Activated CD8-positive, alpha-beta T cell treated with anti-CD3 and anti-CD28 coated beads, Interleukin-2, amount 10 ng/mL, durations not matched to agents 7 days and 5 days (primary cell): ENCODE results near the gene ITPKA. TPM values are rescaled to one million over a fixed set of nuclear protein-coding genes. Genes with fewer than 3 reads are reported as not detected.
"Not testable (repeated sequence)": the region's sequence is repeated elsewhere in the genome, so short reads cannot be mapped to it uniquely, and the experiment has no call there.

ENCODE experiments used
- ATAC-seq: fragments of 150-1000 bp; cut with Tn5 transposase; one replicate; pipeline ENCODE4 v1.10.0; 2021; ENCODE audit warnings: moderate library complexity
- CTCF ChIA-PET: fragments of 350-600 bp; sonication (Branson Sonifier 250); formaldehyde crosslinking; loops from one replicate; lab custom pipeline; 2021; ENCODE audit warnings: antibody characterized with exemption; lab: Charles Lee
- POLR2A ChIA-PET: fragments of 350-600 bp; sonication (Branson Sonifier 250); formaldehyde crosslinking; loops from one replicate; lab custom pipeline; 2021; ENCODE audit warnings: antibody characterized with exemption; lab: Charles Lee
- DNase-seq: peaks from one replicate; pipeline ENCODE4 v3.0.0-alpha.2; 2020
- H3K27ac Mint-ChIP-seq: one replicate; pipeline ENCODE4 v1.8.0; 2021; ENCODE audit warnings: mild to moderate bottlenecking, mixed read lengths
- H3K27me3 Mint-ChIP-seq: one replicate; pipeline ENCODE4 v1.8.0; 2021; ENCODE audit warnings: low read depth, mixed read lengths
- H3K36me3 Mint-ChIP-seq: one replicate; pipeline ENCODE4 v1.8.0; 2021; ENCODE audit warnings: low read depth, mixed read lengths
- H3K4me1 Mint-ChIP-seq: one replicate; pipeline ENCODE4 v1.8.0; 2021; ENCODE audit warnings: low read depth, mixed read lengths
- H3K4me3 Mint-ChIP-seq: one replicate; pipeline ENCODE4 v1.8.0; 2021; ENCODE audit warnings: mild to moderate bottlenecking, mixed read lengths
- H3K9me3 Mint-ChIP-seq: one replicate; pipeline ENCODE4 v1.8.0; 2022; ENCODE audit warnings: mixed read lengths; ENCODE audit not compliant: insufficient read depth
- total RNA-seq, 2 experiments: library from RNA; stranded (reverse); gene quantifications; one replicate each; pipeline ENCODE4 v1.2.3, GENCODE V29; 2021

Gene ITPKA
- under 1 TPM; 0.24 to 0.29 TPM for total RNA-seq

DNA sequence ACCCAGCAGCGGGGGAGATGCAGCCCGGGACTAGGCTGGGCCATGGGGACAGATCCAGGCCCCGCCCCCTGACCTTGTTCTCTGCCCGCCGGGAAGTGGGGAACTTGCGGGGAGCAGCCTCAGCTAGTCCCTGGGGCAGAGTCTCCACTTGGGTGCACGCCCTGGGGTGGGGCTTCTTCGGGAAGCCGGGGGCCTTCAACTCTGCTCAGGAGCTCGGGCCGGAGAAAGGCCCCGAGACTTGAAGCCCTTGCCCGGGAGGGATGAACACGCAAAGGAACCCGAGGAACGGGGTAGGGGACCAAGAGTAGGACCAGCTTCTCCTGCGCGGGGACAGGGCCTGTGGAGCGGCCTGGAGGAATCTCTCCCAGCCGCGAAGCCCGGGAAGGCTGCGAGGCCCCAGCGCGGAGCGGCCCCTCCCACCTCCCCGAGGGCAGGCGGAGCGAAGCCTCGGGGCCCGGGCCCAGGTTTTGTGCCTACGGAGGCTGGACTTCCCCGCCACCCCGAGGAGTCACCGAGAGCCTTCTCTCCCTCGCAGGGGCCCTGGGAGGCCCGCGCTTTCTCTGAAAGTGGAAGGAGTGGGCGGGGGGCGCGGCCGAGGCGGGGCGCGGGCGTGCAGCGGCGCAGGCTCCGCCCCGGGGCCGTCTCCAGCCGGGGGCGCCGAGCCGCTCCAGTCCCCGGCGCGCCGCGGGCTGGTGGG, at the start of gene ITPKA:
Gene ITPKA, plus strand, starts transcription at position 670 of the 697 bp plus-strand sequence. CDS start 54 bp downstream, outside the sequence.
- Mint-ChIP-seq H3K4me3 (peak within 1 kb of the TSS; percentile 70), H3K9me3 (no peaks in the 10 kb centered on the region), H3K27me3 (peaks cover 41% of the 10 kb centered on the region), H3K27ac (no peak within 1 kb of the TSS), H3K36me3 (no peaks in the 10 kb centered on the region), H3K4me1 (peaks cover 38% of the 10 kb centered on the region)
- ATAC-seq (peak; percentile 73), DNase-seq (peak; percentile 64)
- ChIA-PET CTCF (interaction anchor here (1.0 to 2.5 kb wide), 3 partner anchors 10 to 27 kb away, joined by 4 to 14 read pairs (median 4); no protein-coding TSS in a partner anchor), POLR2A (interaction anchor here (0.6 to 0.9 kb wide), 5 partner anchors 10 to 395 kb away, joined by 3 read pairs; no protein-coding TSS in a partner anchor)

DNA sequence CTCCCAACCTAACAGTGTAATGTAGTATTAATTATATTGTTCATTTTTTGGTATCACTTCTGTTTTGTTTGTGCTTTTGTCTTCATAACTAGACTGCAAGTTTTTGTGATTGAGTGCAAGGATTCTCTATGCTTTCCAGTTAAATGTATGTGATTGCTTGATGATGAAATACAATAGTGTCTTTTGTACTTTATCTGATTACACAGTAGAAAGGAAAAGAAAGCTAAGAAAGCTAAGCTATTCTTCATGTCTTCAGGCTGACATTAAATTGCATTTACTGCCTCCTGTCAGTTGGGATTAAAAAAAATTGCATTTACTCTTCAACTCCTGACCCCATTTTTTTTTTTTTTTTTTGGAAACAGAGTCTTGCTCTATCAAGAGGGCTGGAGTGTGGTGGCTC, 48.3 kb upstream of the ITPKA start:
- no peaks in the 10 kb centered on the region for H3K27me3 Mint-ChIP-seq
- ATAC-seq (no peak), DNase-seq (no peak)
- H3K4me3 Mint-ChIP-seq: no peak overlapping the region
- POLR2A ChIA-PET: no interaction called here
- peaks cover 19% of the 10 kb centered on the region for H3K4me1 Mint-ChIP-seq
- H3K9me3 Mint-ChIP-seq: no peaks in the 10 kb centered on the region
- H3K27ac Mint-ChIP-seq: peak overlapping the region; percentile 28
- peaks cover 15% of the 10 kb centered on the region for H3K36me3 Mint-ChIP-seq
- CTCF ChIA-PET: interaction anchor here (1.1 to 1.4 kb wide), 2 partner anchors 21 to 22 kb away, joined by 3 to 8 read pairs; no protein-coding TSS in a partner anchor

DNA sequence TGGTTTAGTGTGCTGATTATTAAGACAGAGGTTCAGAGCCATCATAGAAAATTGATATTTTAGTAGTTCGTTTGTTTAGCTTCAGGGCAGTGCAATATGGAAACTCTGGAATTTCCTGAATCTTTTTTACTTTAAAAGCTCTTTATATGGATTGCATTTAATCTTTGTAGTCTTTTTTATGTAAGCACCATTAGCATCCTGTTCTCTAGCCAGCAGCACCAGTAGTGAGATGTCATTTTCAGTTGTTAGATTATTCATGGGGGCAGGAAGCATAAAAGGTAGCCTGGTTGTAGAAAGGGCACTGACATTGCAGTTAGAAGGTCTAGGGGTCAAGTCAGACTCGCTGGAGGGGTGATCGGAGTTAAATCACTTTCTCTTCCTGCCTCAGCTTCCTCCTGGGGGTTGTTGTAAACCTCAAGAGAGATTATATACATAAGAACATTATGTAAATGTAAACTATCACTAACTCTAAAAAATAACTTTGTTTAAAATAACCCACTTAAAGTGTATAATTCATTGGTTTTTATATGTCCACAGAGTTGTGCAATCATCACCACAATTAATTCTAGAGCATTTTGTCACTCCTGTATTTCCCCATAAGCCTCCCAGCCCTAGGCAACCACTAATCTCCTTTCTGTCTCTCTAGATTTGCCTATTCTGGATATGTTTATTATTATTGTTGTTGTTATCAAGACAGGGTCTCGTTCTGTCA, 31.4 kb upstream of the ITPKA start:
- peaks cover 23% of the 10 kb centered on the region for H3K36me3 Mint-ChIP-seq
- H3K27ac Mint-ChIP-seq: no peak overlapping the region
- peaks cover 5% of the 10 kb centered on the region for H3K4me1 Mint-ChIP-seq
- H3K4me3 Mint-ChIP-seq: no peak overlapping the region
- ChIA-PET POLR2A (no interaction called here), CTCF (interaction anchor here (1.7 kb wide), 1 partner anchor 141 kb away, joined by 3 read pairs; no protein-coding TSS in a partner anchor)
- no peak for DNase-seq
- no peaks in the 10 kb centered on the region for H3K9me3 Mint-ChIP-seq
- ATAC-seq: no peak
- H3K27me3 Mint-ChIP-seq: no peaks in the 10 kb centered on the region

DNA sequence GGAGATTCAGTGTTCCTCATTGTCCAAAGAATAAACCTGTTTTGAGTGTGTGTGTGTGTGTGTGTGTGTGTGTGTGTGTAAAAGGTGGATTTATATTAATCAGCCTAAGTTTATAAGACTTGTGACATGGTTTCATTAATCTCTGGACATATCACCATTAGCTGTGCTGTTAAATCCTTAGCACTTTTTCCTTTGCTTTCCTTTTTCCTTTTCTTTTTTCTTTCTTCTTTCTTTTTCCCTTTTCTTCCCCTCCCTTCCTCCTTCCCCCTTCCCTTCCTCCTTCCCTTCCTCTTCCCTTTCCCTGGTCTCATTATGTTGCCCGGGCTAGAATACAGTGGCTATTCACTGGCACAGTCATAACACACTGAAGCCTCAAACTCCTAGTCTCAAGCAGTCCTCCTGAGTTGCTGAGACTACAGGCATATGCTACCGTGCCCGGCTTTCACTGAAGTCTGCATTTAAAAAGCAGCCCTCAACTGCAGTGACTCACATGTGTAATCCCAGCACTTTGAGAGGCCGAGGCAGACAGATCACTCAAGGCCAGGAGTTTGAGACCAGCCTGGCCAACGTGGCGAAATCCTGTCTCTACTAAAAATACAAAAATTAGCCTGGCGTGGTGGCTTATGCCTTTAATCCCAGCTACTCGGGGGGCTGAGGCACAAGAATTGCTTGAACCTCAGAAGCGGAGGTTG, 28.6 kb upstream of the ITPKA start:
- Mint-ChIP-seq H3K27ac (no peak overlapping the region), H3K27me3 (no peaks in the 10 kb centered on the region), H3K9me3 (no peaks in the 10 kb centered on the region), H3K4me3 (no peak overlapping the region), H3K4me1 (peaks cover 5% of the 10 kb centered on the region), H3K36me3 (peaks cover 24% of the 10 kb centered on the region)
- ATAC-seq (no peak), DNase-seq (no peak)
- ChIA-PET POLR2A (interaction anchor here (0.6 kb wide), 2 partner anchors 232 to 1356 kb away, joined by 3 read pairs; no protein-coding TSS in a partner anchor), CTCF (interaction anchor here (0.6 to 3.9 kb wide), 43 partner anchors 8 to 524 kb away, joined by 3 to 47 read pairs (median 5); partner anchors contain the start of genes ITPKA, MAPKBP1, MGA and RPAP1)

DNA sequence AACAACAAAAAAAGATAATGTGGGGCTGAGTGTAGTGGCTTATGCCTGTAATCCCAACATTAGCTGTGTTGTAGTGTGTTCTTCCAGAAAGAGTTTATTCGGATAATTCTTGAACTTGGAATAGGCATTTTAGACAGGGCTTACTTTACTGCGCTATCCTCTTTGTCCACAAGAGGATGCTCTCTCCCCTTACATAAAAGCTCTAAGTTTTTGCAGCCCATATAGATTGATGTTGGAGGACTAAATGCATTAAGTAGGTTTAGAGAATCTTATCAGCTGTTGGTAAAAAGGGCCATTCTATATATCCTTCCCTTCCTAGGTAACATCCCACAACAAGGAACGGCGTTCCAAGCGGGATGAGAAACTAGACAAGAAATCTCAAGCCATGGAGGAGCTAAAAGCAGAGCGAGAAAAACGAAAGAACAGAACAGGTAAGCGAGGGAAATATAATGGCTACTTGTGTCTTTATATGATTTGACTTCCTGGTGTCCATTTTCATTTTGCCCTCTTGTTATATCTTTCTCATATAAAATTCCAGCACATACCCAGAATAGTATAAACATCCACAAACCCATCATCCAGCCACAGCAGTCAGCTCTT, 27.8 kb upstream of the ITPKA start:
- Mint-ChIP-seq H3K27ac (no peak overlapping the region), H3K4me1 (peaks cover 5% of the 10 kb centered on the region), H3K4me3 (no peak overlapping the region), H3K9me3 (no peaks in the 10 kb centered on the region), H3K27me3 (no peaks in the 10 kb centered on the region), H3K36me3 (peaks cover 30% of the 10 kb centered on the region)
- ATAC-seq (peak; percentile 53), DNase-seq (peak; percentile 46)
- POLR2A ChIA-PET: interaction anchor here (0.6 kb wide), 1 partner anchor 22 kb away, joined by 3 read pairs; no protein-coding TSS in a partner anchor
- CTCF ChIA-PET: interaction anchor here (0.6 to 3.9 kb wide), 51 partner anchors 9 to 861 kb away, joined by 3 to 47 read pairs (median 5); partner anchors contain the start of genes ITPKA, MAPKBP1, MGA and RPAP1

DNA sequence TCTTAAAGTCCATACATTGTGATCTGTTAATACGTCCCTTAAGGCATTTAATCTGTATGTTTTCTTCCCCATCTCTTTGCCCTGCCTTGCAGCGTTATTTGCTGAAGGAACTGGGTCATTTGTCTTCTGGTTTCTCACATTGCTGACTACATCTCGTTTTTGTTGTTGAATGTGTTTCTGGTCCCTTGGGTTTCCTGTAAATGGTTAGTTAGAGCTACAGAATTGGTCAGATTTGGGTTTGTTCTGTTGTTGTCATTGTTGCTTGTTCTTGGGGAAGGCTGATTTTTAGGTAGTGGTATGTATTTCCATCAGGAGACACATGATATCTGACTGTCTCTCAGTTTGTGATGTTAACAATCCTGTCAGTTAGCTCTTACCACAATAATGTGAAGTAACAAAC, 27.0 kb upstream of the ITPKA start:
- H3K36me3 Mint-ChIP-seq: peaks cover 36% of the 10 kb centered on the region
- ATAC-seq (no peak), DNase-seq (no peak)
- no peaks in the 10 kb centered on the region for H3K27me3 Mint-ChIP-seq
- H3K4me1 Mint-ChIP-seq: peaks cover 5% of the 10 kb centered on the region
- no peaks in the 10 kb centered on the region for H3K9me3 Mint-ChIP-seq
- H3K27ac Mint-ChIP-seq: no peak overlapping the region
- no peak overlapping the region for H3K4me3 Mint-ChIP-seq
- CTCF ChIA-PET: interaction anchor here (0.6 to 3.9 kb wide), 37 partner anchors 10 to 862 kb away, joined by 3 to 47 read pairs (median 6); partner anchors contain the start of genes ITPKA, MAPKBP1 and MGA
- POLR2A ChIA-PET: no interaction called here

DNA sequence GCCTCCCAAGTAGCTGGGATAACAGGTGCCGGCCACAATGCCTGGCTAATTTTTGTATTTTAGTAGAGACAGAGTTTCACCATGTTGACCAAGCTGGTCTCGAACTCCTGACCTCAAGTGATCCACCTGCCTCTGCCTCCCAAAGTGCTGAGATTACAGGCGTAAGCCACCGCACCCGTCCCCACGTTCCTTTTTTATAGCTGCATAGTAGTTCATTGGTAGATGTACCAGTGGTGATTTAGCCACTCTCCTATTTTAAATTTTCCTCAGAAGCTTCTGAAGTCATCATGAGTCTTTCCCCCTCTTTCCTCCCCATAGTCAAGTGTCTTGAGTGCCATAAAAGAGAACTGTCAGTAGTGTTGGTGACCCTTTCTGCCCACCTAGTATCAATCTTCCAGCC, 24.0 kb upstream of the ITPKA start:
- DNase-seq, ATAC-seq, H3K4me1 Mint-ChIP-seq, H3K27ac Mint-ChIP-seq, H3K9me3 Mint-ChIP-seq, POLR2A ChIA-PET, H3K27me3 Mint-ChIP-seq, H3K4me3 Mint-ChIP-seq: not testable (repeated sequence)
- H3K36me3 Mint-ChIP-seq: peaks cover 42% of the 10 kb centered on the region
- CTCF ChIA-PET: interaction anchor here (1.4 kb wide), 1 partner anchor 9 kb away, joined by 4 read pairs; no protein-coding TSS in a partner anchor

DNA sequence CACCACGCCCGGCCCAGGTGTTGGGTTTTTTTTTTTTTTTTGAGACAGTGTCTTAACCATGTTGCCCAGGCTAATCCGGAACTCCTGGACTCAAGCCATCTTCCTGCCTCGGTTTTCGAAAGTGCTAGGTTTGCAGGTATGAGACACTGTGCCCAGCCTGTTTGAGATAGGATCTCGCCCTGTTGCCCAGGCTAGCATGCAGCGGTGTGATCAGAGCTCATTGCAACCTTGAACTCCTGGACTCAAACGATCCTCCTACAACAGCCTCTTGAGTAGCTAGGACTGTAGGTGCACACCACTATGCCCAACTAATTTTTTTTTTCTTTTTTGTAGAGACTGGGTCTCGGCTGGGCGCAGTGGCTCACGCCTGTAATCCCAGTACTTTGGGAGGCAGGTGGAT, 20.3 kb upstream of the ITPKA start:
- H3K9me3 Mint-ChIP-seq: no peaks in the 10 kb centered on the region
- H3K36me3 Mint-ChIP-seq: peaks cover 54% of the 10 kb centered on the region
- ATAC-seq (no peak), DNase-seq (no peak)
- H3K27me3 Mint-ChIP-seq: no peaks in the 10 kb centered on the region
- CTCF ChIA-PET: no interaction called here
- H3K4me3 Mint-ChIP-seq: no peak overlapping the region
- POLR2A ChIA-PET: no interaction called here
- no peak overlapping the region for H3K27ac Mint-ChIP-seq
- H3K4me1 Mint-ChIP-seq: no peaks in the 10 kb centered on the region

DNA sequence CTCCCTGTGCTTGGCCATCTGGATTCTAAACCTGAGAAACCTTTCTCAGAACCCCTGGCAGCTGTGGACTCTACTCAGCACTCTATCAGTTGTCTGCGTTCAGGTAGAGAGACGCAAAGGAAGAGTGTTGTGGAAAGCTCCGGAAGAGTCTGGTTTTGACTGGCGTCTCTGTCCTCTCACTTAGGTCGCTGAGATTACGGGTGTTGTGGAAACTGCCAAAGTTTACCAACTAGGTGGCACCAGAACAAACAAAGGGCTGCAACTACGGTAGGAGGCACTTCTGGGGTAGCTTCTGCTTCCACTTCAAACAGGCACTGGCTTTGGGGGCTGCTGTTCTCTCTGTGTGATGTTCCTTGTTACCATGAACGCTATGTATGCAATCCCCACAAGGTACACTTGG, 19.2 kb upstream of the ITPKA start:
- H3K27ac Mint-ChIP-seq: no peak overlapping the region
- no peaks in the 10 kb centered on the region for H3K9me3 Mint-ChIP-seq
- no peaks in the 10 kb centered on the region for H3K27me3 Mint-ChIP-seq
- H3K4me3 Mint-ChIP-seq: no peak overlapping the region
- ChIA-PET CTCF (interaction anchor here (6.8 kb wide), 1 partner anchor 8 kb away, joined by 47 read pairs; no protein-coding TSS in a partner anchor), POLR2A (no interaction called here)
- peaks cover 57% of the 10 kb centered on the region for H3K36me3 Mint-ChIP-seq
- ATAC-seq: no peak
- DNase-seq: no peak
- H3K4me1 Mint-ChIP-seq: no peaks in the 10 kb centered on the region

DNA sequence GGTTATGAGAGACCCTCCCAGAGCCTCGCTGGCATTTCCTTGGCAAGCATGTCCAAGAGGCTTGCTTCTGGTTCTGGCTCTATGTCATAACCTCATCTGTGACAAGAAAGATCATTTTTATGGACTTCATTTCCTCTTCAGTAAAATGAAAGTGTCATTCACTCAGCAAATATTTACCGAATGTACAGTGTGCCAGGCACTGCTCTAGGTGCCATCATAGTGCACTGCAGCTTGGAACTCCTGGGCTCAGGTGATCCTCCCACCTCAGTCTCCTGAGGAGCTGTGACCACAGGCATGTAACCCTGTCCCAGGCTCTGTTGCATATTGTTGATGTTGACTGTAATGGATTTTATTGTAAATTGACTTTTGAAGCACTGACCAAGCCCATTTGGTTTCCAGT, 18.7 kb upstream of the ITPKA start:
- no peaks in the 10 kb centered on the region for H3K27me3 Mint-ChIP-seq
- H3K9me3 Mint-ChIP-seq: no peaks in the 10 kb centered on the region
- no peak for ATAC-seq
- H3K27ac Mint-ChIP-seq: no peak overlapping the region
- POLR2A ChIA-PET: no interaction called here
- no peaks in the 10 kb centered on the region for H3K4me1 Mint-ChIP-seq
- DNase-seq: no peak
- CTCF ChIA-PET: interaction anchor here (1.0 to 6.8 kb wide), 3 partner anchors 9 to 83 kb away, joined by 3 to 47 read pairs (median 4); no protein-coding TSS in a partner anchor
- H3K4me3 Mint-ChIP-seq: no peak overlapping the region
- H3K36me3 Mint-ChIP-seq: peaks cover 55% of the 10 kb centered on the region
